Stimulated activated CD4-positive, alpha-beta T cell treated with anti-CD3 and anti-CD28 coated beads, Interleukin-15, amount 100 ng/mL, for 1 hour (primary cell): ENCODE results near the gene B9D1.

ENCODE experiments used
- DNase-seq, 2 donors: peaks; one replicate each; pipeline ENCODE4 v3.0.0-alpha.2; 2020; ENCODE audit warnings: low read depth in 1 of 2, low spot score in 1 of 2

The B9D1 gene

DNA sequence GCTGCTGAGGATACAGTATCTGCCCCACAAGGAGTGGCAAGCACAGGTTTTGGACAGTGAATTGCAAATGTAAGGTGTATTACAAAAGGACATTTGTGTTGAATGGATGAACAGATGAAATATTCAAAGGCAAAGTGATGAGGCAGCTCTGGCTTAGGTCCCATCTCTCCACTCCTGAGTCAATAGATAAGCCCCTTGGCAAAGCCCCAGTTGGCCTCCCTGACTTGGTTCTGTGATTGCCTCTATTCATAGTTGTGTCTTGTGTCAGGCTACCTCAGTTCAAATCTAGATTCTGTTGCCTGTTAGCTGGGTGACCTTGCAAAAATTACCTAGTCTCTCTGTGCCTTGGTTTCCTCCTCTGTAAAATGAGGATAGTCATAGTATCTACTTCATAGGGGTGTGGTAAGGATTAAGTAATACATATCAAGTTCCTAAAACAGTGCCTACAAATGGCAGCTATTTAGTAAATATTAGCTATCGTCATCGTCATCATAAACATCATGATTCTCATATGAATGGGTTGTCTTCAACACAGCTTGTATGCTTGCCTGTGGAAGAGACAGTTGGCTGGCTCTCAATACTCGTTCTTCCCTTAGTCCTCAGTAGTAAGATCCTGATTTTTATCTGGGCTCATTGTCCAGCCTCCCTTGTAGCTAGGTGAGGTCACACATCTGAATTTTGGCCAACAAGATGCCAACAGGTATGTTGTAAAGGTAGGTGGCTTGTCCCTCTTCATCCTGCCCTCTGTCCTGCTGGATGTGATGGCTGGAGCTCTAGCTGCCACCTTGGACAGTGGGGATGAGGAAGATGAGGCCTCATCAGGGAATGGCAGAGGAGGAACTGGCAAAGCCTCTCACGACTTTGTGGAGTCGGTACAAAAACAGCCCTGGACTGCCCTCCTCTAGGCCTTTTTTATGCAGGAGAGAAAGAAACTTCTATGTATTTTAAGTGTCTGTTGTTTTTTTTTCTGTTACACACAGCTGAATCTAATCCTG is 26.6 kb upstream of the B9D1 start:
- no peak for DNase-seq

DNA sequence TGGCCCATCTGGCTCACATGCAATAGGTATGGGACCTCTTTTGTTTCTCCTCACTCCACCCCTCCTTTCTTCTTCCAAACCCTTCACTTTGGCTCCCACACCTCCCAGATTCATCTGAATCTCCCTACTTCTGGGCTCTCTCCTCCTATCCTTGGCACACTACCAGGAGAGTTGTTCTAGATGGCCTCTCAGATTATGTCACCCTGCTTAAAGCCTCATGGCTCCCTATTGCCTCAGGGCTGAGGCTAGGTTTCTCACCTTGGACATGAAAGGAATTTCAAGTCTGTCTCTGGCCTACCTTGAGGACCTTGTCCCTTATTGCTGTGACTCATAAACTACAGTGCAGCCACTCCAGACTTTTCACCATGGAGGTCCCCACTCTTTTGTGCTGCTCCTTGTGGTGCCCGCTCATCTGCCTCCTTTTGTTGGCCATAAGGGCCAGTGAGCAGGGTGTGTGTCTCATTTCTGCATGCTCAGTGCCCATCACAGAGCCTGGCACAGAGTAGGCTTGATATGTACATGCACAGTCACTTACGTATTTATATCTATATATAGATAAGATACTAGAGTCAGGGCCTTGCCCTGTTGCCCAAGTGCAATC is 25.5 kb upstream of the B9D1 start:
- DNase-seq = no peak

DNA sequence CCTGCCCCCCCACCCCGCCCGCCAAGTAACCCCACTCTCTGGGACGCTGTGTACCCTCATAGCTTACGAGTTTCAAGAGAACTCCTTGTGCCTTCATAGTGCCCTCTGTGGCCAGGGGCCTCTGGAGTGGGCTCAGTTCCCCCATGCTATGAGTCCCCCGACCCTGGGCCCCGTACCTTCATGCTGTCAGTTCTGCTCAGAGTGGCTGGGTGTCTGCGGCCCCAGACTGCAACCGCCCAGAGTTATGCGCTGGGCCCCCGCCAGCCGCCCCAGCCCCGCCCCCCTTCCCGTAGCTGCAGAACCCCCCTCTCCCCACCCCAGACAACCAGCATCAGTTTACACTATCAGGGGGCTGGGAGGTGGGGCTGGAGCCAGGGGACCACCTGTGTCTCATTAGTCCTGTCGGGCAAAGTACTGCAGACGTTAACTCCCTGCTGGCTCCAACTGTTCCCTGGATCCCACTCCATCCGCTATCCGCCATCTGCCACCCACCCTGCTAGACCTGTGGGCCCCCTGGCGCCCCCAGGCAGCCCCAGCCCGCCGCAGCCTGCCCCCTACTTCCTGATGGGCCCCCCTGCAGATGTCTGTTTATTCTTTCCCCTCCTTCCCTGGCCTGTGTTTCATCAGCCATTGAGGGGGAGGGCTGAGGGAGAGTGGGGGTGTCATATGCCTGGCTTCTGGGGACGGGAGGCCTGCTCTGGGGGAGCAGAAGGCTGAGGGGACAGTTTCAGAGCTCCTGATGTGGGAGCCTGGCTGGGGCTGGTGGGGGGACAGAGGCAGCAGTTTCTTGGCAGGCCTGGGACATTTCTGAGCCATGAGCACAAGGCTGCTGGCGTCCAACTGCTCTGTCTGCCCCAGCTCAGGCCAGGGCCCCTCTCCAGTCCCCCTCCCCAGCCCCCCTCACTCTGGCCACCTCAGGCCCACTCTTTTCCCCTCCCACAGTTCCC is 24.7 kb upstream of the B9D1 start, which contains the start of gene MFAP4:
Gene MFAP4, minus strand, starts transcription at position 217 of the 947 bp plus-strand sequence. Its CDS starts 35 bp downstream, at position 182.
- DNase-seq = no peak

DNA sequence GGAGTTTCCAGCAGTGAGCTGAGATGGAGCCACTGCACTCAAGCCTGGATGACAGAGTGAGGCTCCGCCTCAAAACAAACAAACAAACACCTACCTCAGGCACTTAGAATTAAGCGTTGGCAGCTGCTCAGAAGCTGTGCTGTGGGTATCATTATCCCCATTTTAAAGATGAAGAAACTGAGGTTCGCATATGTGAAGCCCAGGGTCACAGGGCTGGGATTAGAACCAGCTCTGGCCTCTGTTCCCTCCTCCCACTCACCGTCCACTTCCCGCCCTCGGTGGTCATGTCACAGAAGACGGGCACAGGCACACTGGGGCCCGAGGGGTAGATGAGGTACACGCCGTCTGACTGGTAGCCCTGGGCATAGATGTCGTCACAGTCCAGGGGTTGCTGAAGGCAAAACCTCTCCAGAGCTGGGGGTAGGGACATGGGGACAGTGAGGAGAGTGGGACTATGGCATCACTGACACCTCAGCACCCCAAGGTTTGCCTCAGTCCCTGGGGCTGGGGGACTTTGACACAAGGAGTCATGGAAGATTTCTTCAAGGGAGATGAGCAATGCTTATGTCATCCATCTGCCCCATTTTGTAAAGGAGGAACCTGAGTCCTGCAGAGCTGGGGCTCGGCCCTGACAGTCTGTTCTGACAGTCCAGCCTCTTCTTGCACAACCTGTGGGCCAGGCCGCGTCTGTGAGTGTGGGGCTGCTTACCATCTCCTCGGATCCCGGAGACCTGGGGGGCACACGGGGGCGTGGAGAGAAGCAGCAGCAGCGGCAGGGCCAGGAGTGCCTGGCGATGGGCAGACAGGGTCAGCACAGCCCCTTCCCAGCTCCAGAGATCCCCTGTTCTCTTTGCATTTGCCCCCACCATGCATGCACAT is 23.8 kb upstream of the B9D1 start:
- no peak for DNase-seq

DNA sequence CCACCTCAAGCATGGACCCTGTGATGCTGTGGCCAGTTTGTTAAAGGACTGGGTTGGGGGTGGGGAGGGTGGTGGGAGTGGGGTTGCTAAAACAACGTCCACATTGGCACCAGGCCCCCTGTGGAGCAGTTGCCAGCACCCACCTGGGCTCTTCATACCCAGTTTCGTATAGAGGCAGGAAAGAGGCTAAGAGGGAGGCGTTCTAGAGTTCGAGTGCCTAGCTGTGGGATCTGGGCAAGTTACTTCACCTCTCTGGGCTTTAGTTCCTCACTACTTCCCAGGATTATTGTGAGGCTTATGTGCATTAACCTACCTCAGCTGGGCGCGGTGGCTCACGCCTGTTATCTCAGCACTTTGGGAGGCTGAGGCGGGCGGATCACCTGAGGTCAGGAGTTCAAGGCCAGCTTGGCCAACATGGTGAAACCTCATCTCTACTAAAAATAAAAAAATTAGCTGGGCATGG is 23.0 kb upstream of the B9D1 start:
- no peak for DNase-seq

DNA sequence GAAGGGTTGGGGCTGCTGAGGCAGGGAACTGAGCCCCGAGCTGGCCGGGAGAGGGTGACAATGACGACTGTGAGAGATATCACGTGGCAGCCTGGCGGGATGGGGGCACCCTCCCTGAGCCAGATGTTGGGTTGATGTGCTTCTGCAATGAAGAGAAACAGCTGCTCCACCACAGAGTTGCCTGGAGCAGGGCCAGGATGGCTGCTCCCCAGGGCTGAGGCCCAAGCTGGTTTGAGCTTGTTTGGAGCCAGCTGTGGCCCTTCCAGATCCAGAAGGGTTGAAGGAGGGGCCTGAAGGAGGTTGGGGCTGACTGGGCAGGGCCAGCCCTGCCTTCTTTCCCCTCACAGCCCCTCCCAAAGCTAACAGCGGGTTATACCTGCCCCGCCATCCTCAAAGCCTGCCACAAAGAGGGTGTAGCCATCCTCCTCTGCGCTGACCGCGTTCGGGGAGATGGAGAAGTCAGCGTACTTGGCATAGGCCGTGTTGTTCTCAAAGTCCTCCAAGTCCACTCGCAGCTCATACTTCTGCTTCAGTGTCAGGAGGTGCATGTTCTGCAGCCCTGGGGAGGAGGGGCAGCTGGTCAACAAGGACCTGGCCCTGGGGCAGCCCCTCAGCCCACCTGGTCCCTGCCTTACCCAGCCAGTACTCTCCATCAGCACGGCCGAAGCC is 22.3 kb upstream of the B9D1 start:
- no peak for DNase-seq

DNA sequence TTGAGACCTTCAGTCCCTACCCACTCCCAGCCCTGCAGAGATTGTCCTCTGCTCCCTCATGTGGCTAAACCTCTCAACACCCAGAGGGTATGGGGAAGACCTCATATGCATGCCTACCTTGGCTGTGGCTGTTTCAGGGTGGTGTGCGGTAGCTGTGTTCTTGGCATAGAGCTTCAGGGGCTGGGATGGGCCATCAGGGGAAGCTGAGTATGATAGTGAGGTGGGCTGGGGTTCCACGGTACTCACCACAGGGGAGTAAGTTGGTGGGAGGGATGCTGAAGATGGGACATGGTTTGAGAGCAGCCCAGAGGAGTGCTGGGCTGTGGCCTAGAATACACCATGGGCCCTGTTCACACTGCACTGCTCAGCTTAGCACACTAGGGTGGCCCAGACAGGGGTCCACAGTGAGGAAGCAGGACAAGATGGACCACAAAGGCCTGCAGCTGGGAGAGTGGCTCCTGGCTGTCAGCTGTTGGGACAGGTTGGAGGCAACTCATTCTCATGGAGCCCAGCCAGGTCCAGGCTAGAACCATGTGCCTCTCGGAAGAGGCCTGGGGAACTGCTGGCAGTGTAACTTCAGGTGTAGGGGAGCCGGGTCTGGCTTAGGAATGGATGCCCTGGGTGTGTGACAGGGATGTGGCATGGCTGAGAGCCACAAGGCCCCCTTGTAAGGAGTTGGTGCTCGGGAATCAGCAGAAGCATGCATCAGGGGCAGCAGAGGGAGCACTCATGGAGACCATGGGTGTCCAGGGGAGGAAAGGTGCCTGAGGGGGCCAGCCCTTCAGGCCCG is 21.4 kb upstream of the B9D1 start:
- DNase-seq = no peak

DNA sequence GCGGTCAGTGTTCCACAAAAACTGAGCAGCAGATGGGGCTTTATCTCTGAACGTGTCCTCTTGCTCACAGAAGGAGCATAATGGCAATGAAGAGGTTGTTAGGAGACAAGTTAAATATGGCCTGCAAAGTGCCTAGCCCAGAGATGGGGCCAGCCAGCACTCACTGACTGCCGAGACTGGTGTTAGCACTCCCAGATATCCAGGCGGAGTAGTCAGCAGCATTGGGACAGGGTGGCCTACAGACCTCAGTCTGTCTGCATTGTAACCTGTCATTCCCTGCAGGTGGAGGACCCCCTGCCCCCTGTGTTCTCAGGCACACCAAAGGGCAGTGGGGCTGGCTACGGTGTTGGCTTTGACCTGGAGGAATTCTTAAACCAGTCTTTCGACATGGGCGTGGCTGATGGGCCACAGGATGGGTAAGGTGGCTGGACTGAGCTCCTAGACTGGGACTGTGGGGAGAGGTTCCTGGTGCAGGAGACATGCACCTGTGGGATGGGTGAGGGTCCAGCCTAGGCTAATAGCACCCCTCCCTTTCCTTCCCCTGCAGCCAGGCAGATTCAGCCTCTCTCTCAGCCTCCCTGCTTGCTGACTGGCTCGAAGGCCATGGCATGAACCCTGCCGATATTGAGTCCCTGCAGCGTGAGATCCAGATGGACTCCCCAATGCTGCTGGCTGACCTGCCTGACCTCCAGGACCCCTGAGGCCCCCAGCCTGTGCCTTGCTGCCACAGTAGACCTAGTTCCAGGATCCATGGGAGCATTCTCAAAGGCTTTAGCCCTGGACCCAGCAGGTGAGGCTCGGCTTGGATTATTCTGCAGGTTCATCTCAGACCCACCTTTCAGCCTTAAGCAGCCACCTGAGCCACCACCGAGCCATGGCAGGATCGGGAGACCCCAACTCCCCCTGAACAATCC is 20.3 kb upstream of the B9D1 start:
- no peak for DNase-seq

DNA sequence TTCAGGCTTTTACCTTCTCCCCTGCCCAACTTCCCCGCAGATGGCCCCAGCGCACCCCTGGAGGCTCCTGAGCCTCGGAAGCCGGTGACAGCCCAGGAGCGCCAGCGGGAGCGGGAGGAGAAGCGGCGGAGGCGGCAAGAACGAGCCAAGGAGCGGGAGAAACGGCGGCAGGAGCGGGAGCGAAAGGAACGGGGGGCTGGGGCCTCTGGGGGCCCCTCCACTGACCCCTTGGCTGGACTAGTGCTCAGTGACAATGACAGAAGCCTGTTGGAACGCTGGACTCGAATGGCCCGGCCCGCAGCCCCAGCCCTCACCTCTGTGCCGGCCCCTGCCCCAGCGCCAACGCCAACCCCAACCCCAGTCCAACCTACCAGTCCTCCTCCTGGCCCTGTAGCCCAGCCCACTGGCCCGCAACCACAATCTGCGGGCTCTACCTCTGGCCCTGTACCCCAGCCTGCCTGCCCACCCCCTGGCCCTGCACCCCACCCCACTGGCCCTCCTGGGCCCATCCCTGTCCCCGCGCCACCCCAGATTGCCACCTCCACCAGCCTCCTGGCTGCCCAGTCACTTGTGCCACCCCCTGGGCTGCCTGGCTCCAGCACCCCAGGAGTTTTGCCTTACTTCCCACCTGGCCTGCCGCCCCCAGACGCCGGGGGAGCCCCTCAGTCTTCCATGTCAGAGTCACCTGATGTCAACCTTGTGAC is 19.4 kb upstream of the B9D1 start:
- DNase-seq = no peak

DNA sequence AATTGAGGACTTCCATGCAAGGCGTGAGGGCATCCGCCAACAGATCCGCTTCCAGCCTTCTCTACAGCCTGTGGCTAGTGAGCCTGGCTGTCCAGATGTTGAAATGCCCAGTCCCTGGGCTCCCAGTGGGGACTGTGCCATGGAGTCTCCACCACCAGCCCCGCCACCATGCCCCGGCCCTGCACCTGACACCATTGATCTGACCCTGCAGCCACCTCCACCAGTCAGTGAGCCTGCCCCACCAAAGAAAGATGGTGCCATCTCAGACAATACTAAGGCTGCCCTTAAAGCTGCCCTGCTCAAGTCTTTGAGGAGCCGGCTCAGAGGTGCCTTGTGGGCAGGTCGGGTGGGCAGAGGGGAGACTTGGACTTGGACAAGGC is 18.8 kb upstream of the B9D1 start:
- DNase-seq = no peak

DNA sequence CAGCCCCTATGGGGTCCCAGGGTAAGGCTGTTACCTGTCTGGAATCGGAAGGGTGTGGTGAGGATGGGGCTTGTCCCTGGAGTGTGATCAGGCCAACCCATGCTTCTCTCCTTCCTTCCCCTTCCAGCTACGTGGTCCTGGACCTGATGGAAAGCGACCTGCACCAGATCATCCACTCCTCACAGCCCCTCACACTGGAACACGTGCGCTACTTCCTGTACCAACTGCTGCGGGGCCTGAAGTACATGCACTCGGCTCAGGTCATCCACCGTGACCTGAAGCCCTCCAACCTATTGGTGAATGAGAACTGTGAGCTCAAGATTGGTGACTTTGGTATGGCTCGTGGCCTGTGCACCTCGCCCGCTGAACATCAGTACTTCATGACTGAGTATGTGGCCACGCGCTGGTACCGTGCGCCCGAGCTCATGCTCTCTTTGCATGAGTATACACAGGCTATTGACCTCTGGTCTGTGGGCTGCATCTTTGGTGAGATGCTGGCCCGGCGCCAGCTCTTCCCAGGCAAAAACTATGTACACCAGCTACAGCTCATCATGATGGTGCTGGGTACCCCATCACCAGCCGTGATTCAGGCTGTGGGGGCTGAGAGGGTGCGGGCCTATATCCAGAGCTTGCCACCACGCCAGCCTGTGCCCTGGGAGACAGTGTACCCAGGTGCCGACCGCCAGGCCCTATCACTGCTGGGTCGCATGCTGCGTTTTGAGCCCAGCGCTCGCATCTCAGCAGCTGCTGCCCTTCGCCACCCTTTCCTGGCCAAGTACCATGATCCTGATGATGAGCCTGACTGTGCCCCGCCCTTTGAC is 18.2 kb upstream of the B9D1 start:
- no peak for DNase-seq

DNA sequence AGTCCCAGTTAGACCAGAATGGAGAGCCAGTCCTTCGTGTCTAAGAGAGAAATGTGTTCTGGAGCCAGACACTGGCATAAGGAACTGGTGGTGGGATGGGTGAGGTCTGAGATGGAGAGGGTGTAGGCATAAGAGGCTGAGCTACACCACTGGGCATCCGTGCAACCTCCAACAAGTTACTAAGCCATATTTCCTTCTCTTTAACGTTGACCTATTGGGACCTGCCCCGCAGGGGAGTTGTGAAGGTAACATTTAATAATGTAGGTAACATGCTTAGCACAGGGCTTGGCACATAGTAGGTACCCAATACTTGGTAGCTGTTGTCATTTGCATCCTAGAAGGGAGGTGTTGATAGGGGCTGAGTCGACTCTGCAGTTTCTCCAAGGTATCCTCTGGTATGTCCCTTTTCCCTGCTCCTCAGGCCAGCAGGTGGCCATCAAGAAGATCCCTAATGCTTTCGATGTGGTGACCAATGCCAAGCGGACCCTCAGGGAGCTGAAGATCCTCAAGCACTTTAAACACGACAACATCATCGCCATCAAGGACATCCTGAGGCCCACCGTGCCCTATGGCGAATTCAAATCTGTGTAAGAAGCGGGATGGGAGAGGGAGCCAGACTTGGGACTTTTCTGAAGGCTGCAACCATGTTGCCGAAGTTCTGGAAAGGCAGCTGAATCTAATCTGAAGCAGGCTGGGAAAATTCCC is 17.0 kb upstream of the B9D1 start:
- DNase-seq = no peak

DNA sequence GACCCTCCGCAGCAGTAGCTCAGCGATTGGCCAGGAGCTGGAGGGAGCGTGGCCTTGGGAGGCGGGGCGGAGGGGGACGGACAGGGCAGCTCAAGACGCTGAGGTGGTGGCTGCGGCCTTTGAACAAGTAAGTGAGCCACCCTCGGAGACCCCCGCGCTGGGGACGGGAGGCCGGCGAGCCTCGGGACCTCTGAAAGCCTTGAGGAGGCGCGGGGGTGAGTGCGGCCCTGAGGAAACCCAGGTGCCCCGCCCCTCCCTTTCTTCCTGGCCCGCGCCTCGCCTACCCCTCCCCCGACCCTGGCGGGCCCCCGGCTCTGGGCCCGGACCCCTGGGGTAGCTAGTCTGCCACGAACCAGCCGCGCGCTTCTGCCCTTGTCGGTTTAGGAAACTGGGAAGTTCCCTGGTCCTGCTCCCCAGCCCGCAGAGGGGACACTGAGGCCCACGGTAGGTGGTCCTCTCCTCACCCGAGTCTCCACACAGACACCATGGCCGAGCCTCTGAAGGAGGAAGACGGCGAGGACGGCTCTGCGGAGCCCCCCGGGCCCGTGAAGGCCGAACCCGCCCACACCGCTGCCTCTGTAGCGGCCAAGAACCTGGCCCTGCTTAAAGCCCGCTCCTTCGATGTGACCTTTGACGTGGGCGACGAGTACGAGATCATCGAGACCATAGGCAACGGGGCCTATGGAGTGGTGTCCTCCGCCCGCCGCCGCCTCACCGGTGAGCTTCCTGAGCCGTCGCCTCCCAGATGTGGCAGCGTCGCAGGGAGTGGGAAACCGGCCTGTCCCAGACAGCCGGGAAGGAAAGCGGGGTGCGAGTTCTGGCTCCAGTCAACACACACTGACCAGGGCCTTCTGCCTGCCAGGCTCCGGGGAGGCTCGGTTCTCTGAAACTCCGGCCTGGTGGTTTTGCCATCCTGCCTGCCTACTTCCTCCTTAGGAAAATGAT is 16.2 kb upstream of the B9D1 start, which contains the start of gene MAPK7:
Gene MAPK7, plus strand, starts transcription at position 83 of the 945 bp plus-strand sequence. Its CDS starts 403 bp downstream, at position 486.
- DNase-seq = peak in 1 of 2 donors; percentile 16

DNA sequence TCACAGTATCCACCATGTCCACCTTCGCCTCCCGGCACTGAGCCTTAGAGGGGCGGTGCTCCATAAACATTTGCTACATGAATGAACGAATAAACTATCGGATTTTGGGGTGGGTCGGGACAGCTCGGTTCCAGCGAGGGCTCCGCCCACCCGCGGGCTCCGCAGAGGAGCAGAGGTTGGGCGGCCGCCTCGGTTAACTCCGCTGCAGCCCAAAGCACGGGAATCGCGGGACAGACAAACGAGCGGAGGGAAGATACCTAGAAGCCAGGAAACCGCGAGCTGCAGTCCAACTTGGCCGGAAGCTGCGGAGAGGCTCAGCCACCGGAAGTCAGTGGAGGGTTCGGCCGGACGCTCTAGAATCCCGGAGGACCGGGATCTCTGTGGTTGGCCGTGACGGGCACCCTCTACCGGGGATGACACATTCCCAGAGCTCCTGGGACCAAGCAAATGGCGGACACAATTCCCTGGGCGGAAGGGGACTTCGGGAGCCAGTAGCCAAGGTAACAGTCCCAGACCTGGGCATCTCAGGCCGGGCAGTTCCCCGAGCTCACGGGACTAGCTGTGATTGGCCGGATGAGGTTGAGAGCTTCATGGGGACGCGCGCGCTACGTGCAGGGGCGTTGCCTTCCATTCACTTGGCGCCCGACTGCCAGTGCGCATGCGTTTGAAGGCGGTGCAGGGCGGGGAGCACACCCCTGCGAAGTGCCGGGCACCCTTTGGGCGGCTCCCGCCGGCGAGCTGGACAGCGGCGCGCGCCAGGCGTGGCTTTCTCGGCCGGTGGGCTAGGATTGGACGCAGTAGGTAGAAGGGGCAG is 15.3 kb upstream of the B9D1 start:
- peak; percentile 86 for DNase-seq
